GM18867 (cell line): ENCODE data around the gene CCDC195.

Experiments used
- ATAC-seq: cut with Tn5 transposase; IDR thresholded peaks from one replicate; pipeline ENCODE4 v1.9.1; 2021; ENCODE audit warnings: mild to moderate bottlenecking, moderate library complexity; ENCODE audit not compliant: unreplicated experiment

Gene CCDC195

GRCh38 chr2:224716201-224716600 is at the start of gene CCDC195:
CCDC195 (minus strand) TSS chr2:224716365; CDS start chr2:224716365, 0 bp downstream.
- no peak for ATAC-seq

GRCh38 chr2:224764565-224765236 is 48.5 kb upstream of the CCDC195 start:
- peak; percentile 67 for ATAC-seq

- no peak for ATAC-seq
These were observed 41.9 kb upstream of the CCDC195 start for GRCh38 chr2:224757934-224758548.

- no peak for ATAC-seq
These were observed 37.8 kb upstream of the CCDC195 start for GRCh38 chr2:224753743-224754540.

- no peak for ATAC-seq
These were observed 36.0 kb upstream of the CCDC195 start for GRCh38 chr2:224751996-224752698.

- no peak for ATAC-seq
These were observed 33.0 kb upstream of the CCDC195 start for GRCh38 chr2:224749136-224749535.

GRCh38 chr2:224747765-224748164 is 31.6 kb upstream of the CCDC195 start:
- no peak for ATAC-seq

- ATAC-seq = no peak
These were observed 20.1 kb upstream of the CCDC195 start for GRCh38 chr2:224736227-224736626.

GRCh38 chr2:224734949-224735348 is 18.8 kb upstream of the CCDC195 start:
- no peak for ATAC-seq

GRCh38 chr2:224731665-224732064 is 15.5 kb upstream of the CCDC195 start:
- no peak for ATAC-seq

GRCh38 chr2:224729435-224729834 is 13.3 kb upstream of the CCDC195 start:
- no peak for ATAC-seq

- ATAC-seq = no peak
These were observed 8.2 kb upstream of the CCDC195 start for GRCh38 chr2:224724331-224724730.

GRCh38 chr2:224723586-224724217 is 7.5 kb upstream of the CCDC195 start:
- no peak for ATAC-seq

- ATAC-seq = no peak
These were observed 6.6 kb upstream of the CCDC195 start for GRCh38 chr2:224722770-224723169.

GRCh38 chr2:224722250-224722649 is 6.1 kb upstream of the CCDC195 start:
- no peak for ATAC-seq

GRCh38 chr2:224716921-224717320 is 756 bp upstream of the CCDC195 start:
- ATAC-seq = no peak

GRCh38 chr2:224711859-224712665 is 4.1 kb downstream of the CCDC195 start:
- no peak for ATAC-seq

- ATAC-seq = no peak
These were observed 4.8 kb downstream of the CCDC195 start for GRCh38 chr2:224711381-224711780.

GRCh38 chr2:224709301-224709700 is 6.9 kb downstream of the CCDC195 start:
- no peak for ATAC-seq

- ATAC-seq = no peak
These were observed 21.7 kb downstream of the CCDC195 start for GRCh38 chr2:224694502-224694901.
